Activated naive CD4-positive, alpha-beta T cell (primary cell): ENCODE results near the gene ENTPD2.
"Not testable (repeated sequence)": the region's sequence is repeated elsewhere in the genome, so short reads cannot be mapped to it uniquely, and the experiment has no call there.

Source experiments
- DNase-seq, 4 experiments: peaks; one replicate each; lab custom pipeline; 2025; lab: John Stamatoyannopoulos, UW

ENTPD2 gene

GRCh38 chr9:137015976-137016375 lies 37.9 kb downstream of the ENTPD2 start:
- no peak for DNase-seq

- DNase-seq = no peak
Observed at GRCh38 chr9:137015540-137015930, 38.3 kb downstream of the ENTPD2 start.

- DNase-seq = no peak
Observed at GRCh38 chr9:137014776-137015539, 38.9 kb downstream of the ENTPD2 start.

- no peak for DNase-seq
Observed at GRCh38 chr9:137014166-137014565, 39.7 kb downstream of the ENTPD2 start.

GRCh38 chr9:137013571-137013940 lies 40.3 kb downstream of the ENTPD2 start:
- no peak for DNase-seq

GRCh38 chr9:137012694-137013570 lies 40.9 kb downstream of the ENTPD2 start:
- DNase-seq = no peak

- no peak for DNase-seq
Observed at GRCh38 chr9:137011907-137012675, 41.8 kb downstream of the ENTPD2 start.

GRCh38 chr9:137011156-137011555 lies 42.7 kb downstream of the ENTPD2 start:
- DNase-seq = no peak

GRCh38 chr9:137009938-137010732 lies 43.7 kb downstream of the ENTPD2 start:
- no peak for DNase-seq

GRCh38 chr9:137009217-137009616 lies 44.6 kb downstream of the ENTPD2 start:
- no peak for DNase-seq

- no peak for DNase-seq
Observed at GRCh38 chr9:137008312-137008711, 45.5 kb downstream of the ENTPD2 start.

GRCh38 chr9:137007816-137008270 lies 46.0 kb downstream of the ENTPD2 start:
- DNase-seq = no peak

GRCh38 chr9:137007108-137007815 lies 46.6 kb downstream of the ENTPD2 start:
- DNase-seq = no peak

- no peak for DNase-seq
Observed at GRCh38 chr9:137006116-137007003, 47.5 kb downstream of the ENTPD2 start.

- not testable (repeated sequence) for DNase-seq
Observed at GRCh38 chr9:137004285-137004684, 49.6 kb downstream of the ENTPD2 start.

GRCh38 chr9:137002646-137003041 lies 51.2 kb downstream of the ENTPD2 start:
- no peak for DNase-seq

GRCh38 chr9:137001857-137002645 lies 51.8 kb downstream of the ENTPD2 start:
- no peak for DNase-seq

GRCh38 chr9:137000177-137000930 lies 53.5 kb downstream of the ENTPD2 start:
- no peak for DNase-seq
